ENCODE data around the gene EPHA1.
"Not testable (repeated sequence)": the region's sequence is repeated elsewhere in the genome, so short reads cannot be mapped to it uniquely, and the experiment has no call there.

Gene EPHA1

DNA sequence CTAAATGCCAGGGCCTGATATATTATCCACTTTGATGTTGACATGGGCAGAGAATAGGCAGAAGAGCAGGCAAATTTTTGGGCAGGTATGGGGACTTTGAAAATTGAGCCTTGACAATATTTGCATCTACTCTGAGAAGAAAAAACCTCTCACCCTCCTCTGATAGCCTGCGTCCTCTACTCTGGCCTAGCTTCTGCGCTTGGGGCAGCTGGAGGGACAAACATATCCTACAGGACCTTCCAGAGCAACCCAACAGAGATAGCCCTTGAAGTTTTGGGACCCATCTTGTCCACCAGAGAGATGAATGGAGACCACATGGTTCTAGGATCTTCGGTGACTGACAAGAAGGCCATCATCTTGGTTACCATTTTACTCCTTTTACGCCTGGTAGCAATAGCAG, 34.5 kb upstream of the EPHA1 start, which contains the start of gene TAS2R60:
TSS of gene TAS2R60 (plus strand) at position 301 of the 400 bp plus-strand sequence. CDS start at position 301, 0 bp downstream.
- no peaks in the 10 kb centered on the region for H3K36me3 Mint-ChIP-seq (ENCODE audit: low read depth)

DNA sequence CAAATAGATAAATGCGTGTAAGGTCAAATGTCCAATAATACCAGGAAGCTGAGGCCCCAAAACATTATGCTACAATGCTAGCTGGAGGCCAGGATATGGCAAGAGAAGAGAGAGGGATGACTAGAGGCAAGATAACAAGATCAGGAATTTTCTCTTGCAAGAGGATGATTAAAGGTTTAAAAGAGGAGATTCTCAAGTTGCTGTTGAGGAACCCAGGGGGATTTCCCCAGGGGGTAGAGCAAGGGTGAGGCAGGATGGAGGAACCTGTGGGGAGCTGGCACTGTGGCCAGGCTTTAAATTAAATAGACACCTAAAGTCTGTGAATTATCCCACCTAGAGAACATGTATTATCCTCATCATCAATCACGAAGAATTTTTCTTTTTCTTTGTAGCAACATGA, 31.2 kb upstream of the EPHA1 start:
- Mint-ChIP-seq H3K9me3 (no peaks in the 10 kb centered on the region), H3K4me1 (ENCODE audit: low read depth) (peaks cover 28% of the 10 kb centered on the region), H3K4me3 (no peak overlapping the region), H3K27ac (no peak overlapping the region), H3K27me3 (no peaks in the 10 kb centered on the region), H3K36me3 (ENCODE audit: low read depth) (no peaks in the 10 kb centered on the region)
- no peak for DNase-seq

More for the DNA sequence above, 34.5 kb upstream of the EPHA1 start, which contains the start of gene TAS2R60:
- Mint-ChIP-seq H3K27me3 (no peaks in the 10 kb centered on the region), H3K4me3 (no peak within 1 kb of the TSS), H3K9me3 (no peaks in the 10 kb centered on the region), H3K27ac (no peak within 1 kb of the TSS), H3K4me1 (ENCODE audit: low read depth) (peaks cover 6% of the 10 kb centered on the region)
- no peak for DNase-seq

DNA sequence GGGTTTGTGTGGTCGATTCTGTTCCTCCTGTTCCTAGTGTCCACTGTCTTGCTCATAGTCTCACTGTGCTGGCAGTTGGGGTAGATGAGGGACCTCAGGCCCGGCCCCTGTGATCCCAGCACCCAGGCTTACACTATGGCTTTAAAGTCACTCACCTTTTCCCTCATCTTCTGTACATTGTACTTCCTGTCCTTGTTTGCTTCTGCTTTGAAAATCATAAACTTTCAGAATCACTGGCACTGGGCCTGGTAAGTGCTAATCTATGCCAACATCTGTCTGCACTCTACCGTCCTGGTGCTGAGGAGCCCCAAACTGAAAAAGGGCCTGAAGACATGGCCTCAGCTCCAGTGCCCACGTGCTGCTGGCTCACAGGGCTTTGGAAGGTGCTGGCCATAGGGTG, 28.9 kb upstream of the EPHA1 start:
- no peak for DNase-seq
- H3K27ac Mint-ChIP-seq: peak overlapping the region; percentile 42
- no peaks in the 10 kb centered on the region for H3K9me3 Mint-ChIP-seq
- H3K4me3 Mint-ChIP-seq: no peak overlapping the region
- H3K27me3 Mint-ChIP-seq: no peaks in the 10 kb centered on the region
- no peaks in the 10 kb centered on the region for H3K36me3 Mint-ChIP-seq (ENCODE audit: low read depth)
- peaks cover 28% of the 10 kb centered on the region for H3K4me1 Mint-ChIP-seq (ENCODE audit: low read depth)

DNA sequence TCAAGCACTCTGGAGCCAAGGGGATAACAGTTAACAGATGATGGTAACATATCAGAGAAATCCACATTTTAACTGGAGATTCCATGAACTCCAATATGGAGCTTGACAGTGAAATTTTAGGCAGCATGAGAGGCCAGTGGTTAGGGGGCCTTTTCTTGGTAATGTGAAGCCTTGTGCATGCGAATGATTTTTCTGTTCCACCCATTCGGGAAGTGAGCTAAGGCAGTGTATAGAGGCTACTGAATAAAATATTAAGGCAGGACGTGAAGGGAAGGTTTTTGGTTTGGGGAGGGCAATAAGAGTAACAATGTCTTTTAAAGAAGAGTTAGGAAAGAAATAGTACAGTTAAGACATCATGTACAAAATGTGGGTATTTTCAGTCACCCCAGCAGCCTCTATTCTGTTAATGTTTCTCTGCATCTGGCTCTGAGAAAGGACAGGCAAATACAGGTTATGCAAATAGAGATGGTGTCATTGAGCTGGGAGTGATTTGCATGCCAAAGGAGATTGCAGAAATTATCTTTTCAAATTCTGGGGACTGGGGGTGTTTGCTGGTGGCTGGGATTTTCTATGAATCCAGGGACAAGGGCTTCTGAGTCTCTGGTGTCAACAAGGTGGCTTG, 27.8 kb upstream of the EPHA1 start:
- H3K27me3 Mint-ChIP-seq: no peaks in the 10 kb centered on the region
- H3K4me3 Mint-ChIP-seq: no peak overlapping the region
- H3K36me3 Mint-ChIP-seq (ENCODE audit: low read depth): no peaks in the 10 kb centered on the region
- H3K9me3 Mint-ChIP-seq: no peaks in the 10 kb centered on the region
- DNase-seq: no peak
- H3K4me1 Mint-ChIP-seq (ENCODE audit: low read depth): peaks cover 28% of the 10 kb centered on the region
- H3K27ac Mint-ChIP-seq: no peak overlapping the region

DNA sequence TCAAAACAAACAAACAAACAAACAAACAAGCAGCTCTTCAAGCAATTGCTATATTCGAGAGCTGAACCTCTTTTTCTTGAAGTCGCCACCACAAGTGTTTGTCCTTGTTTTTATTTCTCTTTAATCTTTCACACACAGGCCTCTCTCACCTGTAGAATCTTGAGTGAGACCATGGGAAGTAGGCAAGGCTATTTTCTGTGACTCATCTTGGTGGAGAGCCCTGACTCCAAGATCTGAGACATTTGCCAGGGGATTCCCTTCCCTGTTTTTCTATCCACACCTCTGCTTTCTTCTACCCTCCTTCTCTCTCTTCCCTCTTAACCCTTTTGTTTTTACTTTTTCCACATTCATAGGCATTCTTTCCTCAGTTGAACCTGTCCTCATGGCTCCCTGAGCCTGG, 26.6 kb upstream of the EPHA1 start:
- no peak overlapping the region for H3K27ac Mint-ChIP-seq
- no peaks in the 10 kb centered on the region for H3K36me3 Mint-ChIP-seq (ENCODE audit: low read depth)
- peaks cover 28% of the 10 kb centered on the region for H3K4me1 Mint-ChIP-seq (ENCODE audit: low read depth)
- no peaks in the 10 kb centered on the region for H3K27me3 Mint-ChIP-seq
- H3K9me3 Mint-ChIP-seq: no peaks in the 10 kb centered on the region
- no peak for DNase-seq
- no peak overlapping the region for H3K4me3 Mint-ChIP-seq

DNA sequence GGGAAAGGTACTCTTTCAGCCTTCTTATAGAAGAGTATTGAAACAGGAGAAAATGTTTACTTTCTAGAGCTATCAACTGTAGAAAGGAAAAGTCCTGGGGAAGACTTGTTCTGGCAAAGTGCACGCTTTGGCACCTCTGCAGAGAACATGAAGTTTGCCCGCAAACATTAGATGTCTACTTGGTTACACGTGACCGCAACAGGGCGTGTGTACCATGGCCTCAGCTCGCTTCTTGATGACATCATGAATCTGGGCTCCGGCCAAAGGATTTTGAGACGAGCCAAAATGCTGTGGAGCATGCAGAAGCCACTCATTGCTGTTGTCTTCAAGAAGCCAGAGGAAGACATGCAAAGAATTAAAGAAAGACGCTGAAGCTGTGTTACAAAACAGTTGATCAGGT, 26.0 kb upstream of the EPHA1 start:
- no peaks in the 10 kb centered on the region for H3K27me3 Mint-ChIP-seq
- no peak overlapping the region for H3K4me3 Mint-ChIP-seq
- H3K36me3 Mint-ChIP-seq (ENCODE audit: low read depth): no peaks in the 10 kb centered on the region
- peaks cover 26% of the 10 kb centered on the region for H3K4me1 Mint-ChIP-seq (ENCODE audit: low read depth)
- no peak for DNase-seq
- H3K27ac Mint-ChIP-seq: no peak overlapping the region
- no peaks in the 10 kb centered on the region for H3K9me3 Mint-ChIP-seq

DNA sequence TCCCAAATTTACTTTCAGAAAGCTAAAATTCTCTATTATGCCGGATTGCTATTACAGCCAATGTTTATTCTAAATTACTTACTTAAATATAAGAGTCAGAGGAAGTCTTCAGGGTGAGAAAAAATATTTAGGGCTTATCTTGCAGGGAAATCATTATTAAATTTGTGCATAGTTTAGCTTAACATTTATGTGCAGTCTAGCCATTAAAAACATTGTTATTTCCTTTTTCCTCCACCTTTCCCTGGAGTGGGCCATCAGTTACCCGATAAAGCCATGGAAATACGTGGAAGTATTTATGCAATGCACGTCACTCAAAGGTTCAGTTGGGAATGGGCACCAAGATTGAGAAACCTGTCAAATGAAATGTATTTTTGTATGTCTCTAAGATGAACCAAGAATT, 25.1 kb upstream of the EPHA1 start:
- H3K27ac Mint-ChIP-seq: no peak overlapping the region
- H3K9me3 Mint-ChIP-seq: no peaks in the 10 kb centered on the region
- no peak for DNase-seq
- peaks cover 24% of the 10 kb centered on the region for H3K4me1 Mint-ChIP-seq (ENCODE audit: low read depth)
- no peak overlapping the region for H3K4me3 Mint-ChIP-seq
- H3K27me3 Mint-ChIP-seq: no peaks in the 10 kb centered on the region
- no peaks in the 10 kb centered on the region for H3K36me3 Mint-ChIP-seq (ENCODE audit: low read depth)

- Mint-ChIP-seq H3K36me3 (ENCODE audit: low read depth) (no peaks in the 10 kb centered on the region), H3K27me3 (no peaks in the 10 kb centered on the region), H3K27ac (no peak overlapping the region), H3K9me3 (no peaks in the 10 kb centered on the region), H3K4me3 (no peak overlapping the region), H3K4me1 (ENCODE audit: low read depth) (peaks cover 8% of the 10 kb centered on the region)
- DNase-seq: no peak
Observed at GRCh38 chr7:143431109-143431508, 22.5 kb upstream of the EPHA1 start.

- Mint-ChIP-seq H3K36me3 (ENCODE audit: low read depth) (no peaks in the 10 kb centered on the region), H3K4me1 (ENCODE audit: low read depth) (peaks cover 7% of the 10 kb centered on the region), H3K9me3 (no peaks in the 10 kb centered on the region), H3K27me3 (no peaks in the 10 kb centered on the region), H3K4me3 (no peak overlapping the region), H3K27ac (no peak overlapping the region)
- DNase-seq: no peak
Observed at GRCh38 chr7:143429770-143430698, 21.4 kb upstream of the EPHA1 start.

DNA sequence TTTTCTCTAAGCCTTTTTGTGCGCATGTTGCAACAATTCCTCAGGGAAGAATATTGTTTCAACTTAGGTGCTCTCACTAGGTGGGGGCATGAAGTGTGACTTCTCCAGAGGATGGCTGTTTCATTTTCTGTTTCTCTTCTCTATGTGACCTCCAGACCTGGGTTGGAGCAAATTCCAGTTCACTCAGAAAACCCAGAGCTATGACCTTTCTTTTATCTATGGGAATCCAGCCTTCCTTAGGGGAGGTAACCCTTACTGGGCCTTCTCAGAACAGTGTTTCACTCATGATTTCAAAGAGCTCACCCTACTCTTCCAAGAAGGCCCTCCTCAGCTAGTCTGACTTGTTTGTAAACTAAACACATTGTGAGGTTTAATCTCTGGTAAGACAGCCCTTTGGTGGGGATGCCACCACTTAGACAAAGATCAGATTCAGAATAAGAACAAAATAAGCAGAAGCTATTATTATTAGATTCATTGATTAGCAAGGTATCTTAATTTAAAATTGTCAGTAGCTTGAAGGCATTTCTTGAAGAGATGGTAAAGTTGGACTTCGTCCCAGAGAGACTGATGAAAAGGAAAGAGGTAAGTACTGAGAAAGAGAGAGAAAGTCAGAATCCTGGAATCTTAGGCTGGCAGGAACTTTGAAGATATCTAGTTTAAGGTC, 18.0 kb upstream of the EPHA1 start:
- Mint-ChIP-seq H3K9me3 (no peaks in the 10 kb centered on the region), H3K27me3 (no peaks in the 10 kb centered on the region), H3K4me1 (ENCODE audit: low read depth) (peaks cover 7% of the 10 kb centered on the region), H3K4me3 (no peak overlapping the region), H3K27ac (peak overlapping the region; percentile 42), H3K36me3 (ENCODE audit: low read depth) (no peaks in the 10 kb centered on the region)
- DNase-seq: no peak

GRCh38 chr7:143424476-143424875, 15.8 kb upstream of the EPHA1 start:
- H3K27me3 Mint-ChIP-seq; H3K4me3 Mint-ChIP-seq; H3K27ac Mint-ChIP-seq; H3K4me1 Mint-ChIP-seq (ENCODE audit: low read depth); DNase-seq; H3K9me3 Mint-ChIP-seq; H3K36me3 Mint-ChIP-seq (ENCODE audit: low read depth): not testable (repeated sequence)

- peaks cover 8% of the 10 kb centered on the region for H3K36me3 Mint-ChIP-seq (ENCODE audit: low read depth)
- H3K4me3 Mint-ChIP-seq: no peak overlapping the region
- peaks cover 7% of the 10 kb centered on the region for H3K4me1 Mint-ChIP-seq (ENCODE audit: low read depth)
- no peaks in the 10 kb centered on the region for H3K9me3 Mint-ChIP-seq
- no peak overlapping the region for H3K27ac Mint-ChIP-seq
- no peaks in the 10 kb centered on the region for H3K27me3 Mint-ChIP-seq
- DNase-seq: no peak
Observed at GRCh38 chr7:143422033-143422432, 13.4 kb upstream of the EPHA1 start.

DNA sequence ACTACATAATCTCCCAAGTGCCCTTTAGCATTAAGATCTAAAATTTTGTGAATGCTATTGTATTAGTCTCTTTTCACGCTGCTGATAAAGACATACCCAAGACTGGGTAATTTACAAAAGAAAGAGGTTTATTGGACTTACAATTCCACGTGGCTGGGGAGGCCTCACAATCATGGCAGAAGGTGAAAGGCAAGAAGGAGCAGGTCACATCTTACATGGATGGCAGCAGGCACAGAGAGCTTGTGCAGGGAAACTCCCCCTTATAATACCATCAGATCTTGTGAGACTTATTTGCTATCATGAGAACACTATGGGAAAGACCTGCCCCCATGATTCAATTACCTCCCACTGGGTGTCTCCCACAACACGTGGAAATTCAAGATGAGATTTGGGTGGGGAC, 12.0 kb upstream of the EPHA1 start:
- not testable (repeated sequence) for H3K36me3 Mint-ChIP-seq (ENCODE audit: low read depth); H3K9me3 Mint-ChIP-seq; H3K27me3 Mint-ChIP-seq; H3K27ac Mint-ChIP-seq; H3K4me3 Mint-ChIP-seq; DNase-seq; H3K4me1 Mint-ChIP-seq (ENCODE audit: low read depth)

DNA sequence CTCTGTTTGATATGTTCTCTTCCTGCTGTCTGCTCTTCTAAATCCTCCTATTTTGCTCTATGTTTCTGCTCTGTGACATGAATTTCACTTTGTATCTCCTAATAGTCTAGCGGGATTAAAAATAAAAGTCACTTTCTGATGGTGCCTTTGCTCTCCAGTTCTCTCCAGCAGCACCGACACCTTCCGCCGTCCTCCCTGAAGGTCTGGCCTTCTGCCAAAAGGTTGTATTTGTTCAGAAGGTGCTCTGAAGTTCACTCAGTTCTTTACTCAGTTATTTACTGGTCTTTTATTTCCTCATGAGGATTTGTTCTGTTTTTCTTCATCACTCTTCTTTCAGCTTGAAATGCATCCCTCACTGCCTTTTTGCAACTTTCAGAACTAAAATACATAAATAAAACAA, 11.2 kb upstream of the EPHA1 start:
- H3K9me3 Mint-ChIP-seq: no peaks in the 10 kb centered on the region
- H3K4me3 Mint-ChIP-seq: no peak overlapping the region
- no peak overlapping the region for H3K27ac Mint-ChIP-seq
- peaks cover 8% of the 10 kb centered on the region for H3K36me3 Mint-ChIP-seq (ENCODE audit: low read depth)
- DNase-seq: no peak
- peaks cover 4% of the 10 kb centered on the region for H3K4me1 Mint-ChIP-seq (ENCODE audit: low read depth)
- no peaks in the 10 kb centered on the region for H3K27me3 Mint-ChIP-seq

All from activated T-cell treated with anti-CD3 and anti-CD28 coated beads, Interleukin-2, amount 50 U/mL, for 24 hours (primary cell).